Epithelial cell of proximal tubule (primary cell): ENCODE data around the gene NLGN1. TPM values are rescaled to one million over a fixed set of nuclear protein-coding genes. Genes with fewer than 3 reads are reported as not detected.

Source experiments
- DNase-seq: peaks from one replicate; pipeline ENCODE4 v3.0.0-alpha.2; 2011; ENCODE audit warnings: low read depth
- H3K4me3 ChIP-seq: 2 replicates; pipeline ENCODE4 v1.5.1; 2011; ENCODE audit warnings: low read depth, mild to moderate bottlenecking, low read length
- CTCF ChIP-seq: conservative IDR thresholded peaks from 2 replicates; pipeline ENCODE4 v1.5.1; 2012; ENCODE audit warnings: low read depth, mild to moderate bottlenecking, low read length
- total RNA-seq: library from RNA; depleted of rRNA; stranded (reverse); fragments of >200 nt; gene quantifications from 2 replicates; pipeline ENCODE4 v1.2.3, GENCODE V29; 2015

NLGN1 gene
- total RNA-seq, 1 donor from 2014 or later: 1.9 TPM

DNA sequence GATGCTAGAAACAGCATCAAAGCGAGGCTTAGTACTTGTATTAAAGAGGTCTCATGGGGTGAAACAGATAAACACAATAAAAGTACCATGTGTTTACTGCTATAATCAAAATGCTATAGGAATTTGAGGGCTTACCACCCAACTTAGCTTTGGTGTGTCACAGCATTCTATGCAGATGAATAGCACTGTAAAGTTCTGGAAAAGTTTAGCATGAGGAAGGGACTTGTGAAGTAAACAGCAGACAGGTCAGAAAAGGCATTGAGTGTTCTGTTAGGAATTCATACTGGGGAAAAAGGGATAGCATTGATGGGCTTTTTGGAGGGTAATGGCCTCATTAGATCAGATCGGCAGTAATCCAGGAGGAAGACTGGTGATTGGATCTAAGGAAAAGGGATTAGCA lies 505.3 kb downstream of the NLGN1 start:
- no peak for TF ChIP-seq CTCF
- no peak for DNase-seq
- H3K4me3 ChIP-seq: no peak overlapping the region

DNA sequence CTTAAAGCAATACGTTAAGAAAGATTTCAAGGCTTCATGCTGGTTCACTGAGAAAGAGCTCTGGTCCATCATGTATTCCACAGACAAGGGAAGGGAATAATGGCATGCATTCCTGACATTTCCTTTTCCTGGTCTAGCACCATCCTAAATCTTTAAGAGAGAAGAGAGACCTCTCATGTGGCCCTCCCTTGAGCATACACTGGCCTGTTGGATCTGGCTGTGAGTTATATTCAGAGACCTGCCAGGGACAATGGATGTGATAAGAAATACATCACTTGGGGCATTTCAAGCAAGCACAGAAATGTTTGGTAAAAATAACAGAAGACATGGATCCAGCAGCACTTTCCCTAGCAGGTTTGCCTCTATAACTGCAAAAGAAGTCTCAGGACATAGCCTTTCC lies 507.8 kb downstream of the NLGN1 start:
- H3K4me3 ChIP-seq: no peak overlapping the region
- no peak for TF ChIP-seq CTCF
- DNase-seq: no peak

DNA sequence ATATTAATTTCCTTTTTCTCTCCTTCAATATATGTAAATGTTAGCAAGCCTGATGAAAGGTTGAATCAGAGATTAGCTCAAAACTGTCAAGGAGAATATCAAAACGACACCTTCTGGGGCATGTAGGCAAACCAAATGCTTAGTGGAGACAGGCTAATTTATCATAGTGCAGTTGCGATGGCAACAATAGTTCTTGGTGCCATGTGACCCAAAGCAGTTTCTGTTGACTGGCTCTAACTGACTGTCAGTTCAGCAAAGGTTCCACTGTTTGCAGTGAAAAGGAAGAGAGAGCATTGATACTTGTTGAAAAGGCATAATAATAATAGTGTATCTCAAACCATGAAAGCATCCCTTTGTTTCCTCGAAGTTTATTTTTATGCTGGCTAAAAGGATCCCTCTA lies 513.9 kb downstream of the NLGN1 start:
- no peak overlapping the region for H3K4me3 ChIP-seq
- no peak for TF ChIP-seq CTCF
- DNase-seq: no peak

- no peak for TF ChIP-seq CTCF
- no peak overlapping the region for H3K4me3 ChIP-seq
- DNase-seq: no peak
Observed at GRCh38 chr3:173912126-173912525, 514.6 kb downstream of the NLGN1 start.

DNA sequence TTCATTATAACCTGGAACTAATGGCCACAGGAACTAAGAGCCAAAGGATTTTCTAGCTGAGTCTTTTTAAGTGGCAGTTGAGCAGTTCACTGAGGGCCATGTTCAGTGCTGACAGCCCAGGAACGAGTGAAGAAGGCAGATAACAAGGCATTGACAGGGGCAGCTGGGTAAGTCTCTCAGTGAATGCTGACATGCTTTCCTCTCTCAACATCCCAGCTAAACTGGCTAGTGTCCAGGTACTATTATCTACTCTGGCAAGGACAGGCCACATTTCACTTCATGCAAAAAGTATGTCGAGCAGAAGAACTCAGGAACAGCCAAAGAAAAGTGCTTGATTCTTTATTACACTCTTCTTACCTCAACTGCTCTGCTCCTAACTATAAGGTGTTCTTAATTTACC lies 515.9 kb downstream of the NLGN1 start:
- no peak for DNase-seq
- no peak overlapping the region for H3K4me3 ChIP-seq
- no peak for TF ChIP-seq CTCF

GRCh38 chr3:173913974-173914421 lies 516.5 kb downstream of the NLGN1 start:
- no peak for TF ChIP-seq CTCF
- no peak overlapping the region for H3K4me3 ChIP-seq
- DNase-seq: no peak

DNA sequence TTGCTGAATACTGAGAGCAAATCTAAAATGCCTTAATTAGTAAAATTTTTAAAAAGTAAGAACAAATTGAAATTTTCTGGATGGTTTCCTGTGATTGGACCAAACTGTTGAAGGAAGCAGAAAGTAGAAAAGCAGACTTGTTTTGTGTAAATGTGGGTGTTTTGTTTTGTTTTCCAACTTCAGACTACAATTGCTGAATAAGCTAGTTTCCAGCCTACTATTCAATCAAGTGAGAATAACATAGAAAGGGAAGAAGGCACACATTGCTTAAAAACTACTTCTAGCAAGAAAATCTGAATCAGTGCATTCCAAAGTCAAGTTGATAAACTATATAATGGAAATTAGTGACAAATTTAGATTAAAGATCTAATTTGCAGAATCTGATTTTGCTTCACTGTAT lies 519.3 kb downstream of the NLGN1 start:
- no peak for TF ChIP-seq CTCF
- no peak for DNase-seq
- H3K4me3 ChIP-seq: no peak overlapping the region
